Endothelial cell of umbilical vein (primary cell): ENCODE data around the gene DCLK1. TPM values are rescaled to one million over a fixed set of nuclear protein-coding genes. Genes with fewer than 3 reads are reported as not detected.

ENCODE experiments used
- BruUV-seq: library from RNA; stranded (reverse); fragments of 400-500 nt; replicated peaks from 2 replicates; lab custom pipeline; 2021; lab: Mats Ljungman, UMichigan
- CTCF ChIA-PET: fragments of 300-600, 350-600 bp; sonication (Branson Sonifier 250); formaldehyde crosslinking; loops from one replicate; lab custom pipeline; 2021; ENCODE audit warnings: antibody characterized with exemption, inconsistent platforms; lab: Charles Lee
- POLR2A ChIA-PET: fragments of 300-600, 350-600 bp; sonication (Branson Sonifier 250); formaldehyde crosslinking; loops from one replicate; lab custom pipeline; 2021; ENCODE audit warnings: antibody characterized with exemption, inconsistent platforms; lab: Charles Lee
- DNase-seq: peaks from one replicate; pipeline ENCODE4 v3.0.0-alpha.2; 2011; ENCODE audit warnings: low read depth, low spot score
- FAIRE-seq: peaks from 2 replicates; lab custom pipeline; 2011; peaks lifted over from hg19 to GRCh38; lab: Jason Lieb, UNC
- H2AFZ ChIP-seq: 2 replicates; pipeline ENCODE4 v1.6.0; 2012; ENCODE audit warnings: low read depth, low read length, control low read depth, inconsistent platforms
- H3K27ac ChIP-seq: 2 replicates; pipeline ENCODE4 v1.5.1; 2011; ENCODE audit warnings: low read depth, mild to moderate bottlenecking, control low read depth, low read length, moderate library complexity; ENCODE audit not compliant: insufficient read depth
- H3K27me3 ChIP-seq, 2 experiments: 2 replicates each; pipeline versions ENCODE4 v1.6.0 to v1.6.1; 2011; ENCODE audit warnings: low read length in 2 of 2, mixed read lengths in 1 of 2; ENCODE audit not compliant: control insufficient read depth in 2 of 2, insufficient read depth in 2 of 2
- H3K36me3 ChIP-seq, 2 experiments: 2 replicates in 1 of 2; 3 replicates in 1 of 2; pipeline ENCODE4 v1.5.1; 2011; ENCODE audit warnings: low read length in 2 of 2, mild to moderate bottlenecking in 1 of 2, moderate library complexity in 1 of 2; ENCODE audit not compliant: control insufficient read depth in 2 of 2, insufficient read depth in 2 of 2; ENCODE audit errors: extremely low read depth in 1 of 2
- H3K4me1 ChIP-seq: 3 replicates; pipeline ENCODE4 v1.5.1; 2011; ENCODE audit warnings: mild to moderate bottlenecking, low read length; ENCODE audit not compliant: control insufficient read depth, insufficient read depth; ENCODE audit errors: extremely low read depth
- H3K4me2 ChIP-seq: 2 replicates; pipeline ENCODE4 v1.6.1; 2011; ENCODE audit warnings: low read length, control low read depth, mixed read lengths; ENCODE audit not compliant: insufficient read depth
- H3K4me3 ChIP-seq, 3 experiments: fragments of 200-600 bp in 1 of 3; sonication (generic), shearing (Covaris generic) in 1 of 3; replicated peaks in 1 of 3; 2 replicates each; pipeline ENCODE4 v1.5.1; 2011 to 2016; ENCODE audit warnings: control low read depth in 3 of 3, low read length in 3 of 3, mild to moderate bottlenecking in 2 of 3, inconsistent platforms in 1 of 3, low read depth in 1 of 3, moderate library complexity in 1 of 3; ENCODE audit not compliant: insufficient read depth in 1 of 3
- H3K79me2 ChIP-seq: 2 replicates; pipeline ENCODE4 v1.6.0; 2012; ENCODE audit warnings: low read length, inconsistent platforms; ENCODE audit not compliant: control insufficient read depth, insufficient read depth
- H3K9ac ChIP-seq: replicated peaks from 2 replicates; pipeline ENCODE3; 2011; ENCODE audit warnings: low read length, control low read depth; ENCODE audit not compliant: insufficient read depth; ENCODE audit errors: extremely low read depth
- H3K9me1 ChIP-seq: replicated peaks from 3 replicates; pipeline ENCODE4 v1.6.0; 2011; ENCODE audit warnings: mild to moderate bottlenecking, low read length; ENCODE audit not compliant: control insufficient read depth, insufficient read depth; ENCODE audit errors: extremely low read depth
- H3K9me3 ChIP-seq: replicated peaks from 2 replicates; pipeline ENCODE4 v1.5.1; 2012; ENCODE audit warnings: low read length, inconsistent platforms; ENCODE audit not compliant: control insufficient read depth, insufficient read depth
- H4K20me1 ChIP-seq: replicated peaks from 2 replicates; pipeline ENCODE3; 2011; ENCODE audit warnings: mild to moderate bottlenecking, low read length; ENCODE audit not compliant: control insufficient read depth, insufficient read depth; ENCODE audit errors: extremely low read depth
- EZH2 ChIP-seq: IDR thresholded peaks from 2 replicates; pipeline ENCODE4 v1.6.1; 2012; ENCODE audit warnings: borderline replicate concordance, low read depth, mild to moderate bottlenecking, moderate library complexity, low read length, inconsistent platforms; ENCODE audit not compliant: severe bottlenecking
- FOS ChIP-seq: IDR thresholded peaks from 2 replicates; pipeline ENCODE4 v1.6.1; 2011; ENCODE audit warnings: mild to moderate bottlenecking, low read length, moderate library complexity, borderline replicate concordance; ENCODE audit not compliant: insufficient read depth
- GATA2 ChIP-seq: IDR thresholded peaks from 2 replicates; pipeline ENCODE4 v1.7.0; 2011; ENCODE audit warnings: low read depth, mild to moderate bottlenecking, moderate library complexity, mixed read lengths, low read length; ENCODE audit not compliant: insufficient read length, insufficient read depth
- JUN ChIP-seq: IDR thresholded peaks from 2 replicates; pipeline ENCODE4 v1.6.1; 2011; ENCODE audit warnings: borderline replicate concordance, low read depth; ENCODE audit not compliant: insufficient read length, insufficient read depth
- dilution Hi-C: fragments of 300-500 bp; cut with MboI; formaldehyde crosslinking; loops from one replicate; pipeline ENCODE4 v1.15.0; 2019; ENCODE audit warnings: low sequenced_read_pairs; ENCODE audit not compliant: extremely low pct_ligation_motif_present
- intact Hi-C: fragments of 100-400 bp; cut with micrococcal nuclease; formaldehyde crosslinking; loops from one replicate; pipeline ENCODE4 v1.10.0; 2022
- polyA plus RNA-seq, 4 experiments: library from polyadenylated mRNA; depleted of rRNA in 3 of 4; stranded (reverse) in 3 of 4; unstranded in 1 of 4; fragments of >200 nt; gene quantifications; 2 replicates each; pipeline versions ENCODE4 v1.2.1 to v1.2.3, GENCODE V29; 2011 to 2012; ENCODE audit warnings: missing spikeins in 1 of 4
- total RNA-seq: library from RNA; stranded (reverse); gene quantifications from 2 replicates; pipeline ENCODE4 v1.2.3, GENCODE V29; 2021
- TF ChIP-seq, protein P1 (sequence below): IDR thresholded peaks from 2 replicates; pipeline ENCODE4 v1.6.1; 2011; ENCODE audit not compliant: insufficient read depth, insufficient read length

The DCLK1 gene
- total and polyA plus RNA-seq, 2 donors (not counting 3 experiments of a cell fraction or from before 2014, with no cell fraction given), result 0.28 to 3.9 TPM

DNA sequence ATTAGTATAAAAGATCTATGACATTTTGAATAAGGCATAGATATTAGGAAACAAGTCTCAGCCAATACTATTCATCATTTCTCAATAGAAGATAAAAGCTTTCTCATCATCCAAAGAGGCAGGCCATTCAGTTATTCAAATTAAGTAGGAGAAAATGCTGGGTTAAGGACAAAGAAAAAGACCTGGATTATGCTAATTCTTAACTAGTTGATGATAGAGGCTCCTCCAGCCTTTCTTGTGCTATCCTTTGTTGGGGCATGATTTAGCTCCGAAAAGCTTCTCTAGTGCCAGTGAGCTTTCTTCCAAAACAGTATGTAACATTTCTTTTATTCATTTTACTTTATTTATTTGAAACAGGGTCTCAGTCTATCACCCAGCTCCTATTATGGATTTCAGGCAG is 223.0 kb downstream of the DCLK1 start:
- DNase-seq, result no peak

DNA sequence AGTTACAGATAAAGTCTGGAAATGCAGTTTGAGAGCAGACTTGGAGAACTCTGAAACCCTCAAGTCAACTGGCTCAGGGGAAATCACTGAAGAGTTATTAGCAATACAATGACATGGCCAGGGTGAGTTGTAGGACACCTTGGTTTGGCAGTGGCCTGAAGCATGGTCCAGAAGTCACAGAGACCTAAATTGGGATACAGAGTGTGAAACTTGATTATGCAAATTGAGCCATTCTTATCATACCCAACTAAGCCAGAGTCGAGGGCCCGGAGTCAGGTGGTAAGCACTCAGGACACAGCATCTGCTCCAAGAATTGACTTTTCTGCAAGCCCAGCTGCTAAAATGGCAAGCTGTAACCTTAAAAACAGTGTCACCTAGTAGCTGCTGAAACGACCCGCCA is 224.5 kb downstream of the DCLK1 start:
- Histone ChIP-seq H3K9me1 (no peaks in the 10 kb centered on the region), H3K4me1 (no peaks in the 10 kb centered on the region), H2AFZ (no peak overlapping the region), H4K20me1 (no peaks in the 10 kb centered on the region), H3K79me2 (no peaks in the 10 kb centered on the region), H3K4me3 (no peak overlapping the region), H3K9me3 (no peaks in the 10 kb centered on the region), H3K27me3 (no peaks in the 10 kb centered on the region), H3K27ac (no peak overlapping the region), H3K9ac (no peak overlapping the region), H3K4me2 (no peak overlapping the region), H3K36me3 (no peaks in the 10 kb centered on the region)
- DNase-seq (no peak), FAIRE-seq (no peak)
- POLR2A ChIA-PET, result no interaction called here
- BruUV-seq, result no TSS peak
- intact Hi-C loops (no loop called here), dilution Hi-C loops (no loop called here)
- CTCF ChIA-PET, result no interaction called here
- TF ChIP-seq, protein P1, sequence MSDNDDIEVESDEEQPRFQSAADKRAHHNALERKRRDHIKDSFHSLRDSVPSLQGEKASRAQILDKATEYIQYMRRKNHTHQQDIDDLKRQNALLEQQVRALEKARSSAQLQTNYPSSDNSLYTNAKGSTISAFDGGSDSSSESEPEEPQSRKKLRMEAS, result no peak

More for the DNA sequence above, 223.0 kb downstream of the DCLK1 start:
- Histone ChIP-seq H3K4me1 (no peaks in the 10 kb centered on the region), H3K9me1 (no peaks in the 10 kb centered on the region), H3K27me3 (no peaks in the 10 kb centered on the region), H3K27ac (no peak overlapping the region), H3K4me3 (no peak overlapping the region), H4K20me1 (no peaks in the 10 kb centered on the region), H3K36me3 (no peaks in the 10 kb centered on the region), H3K9me3 (no peaks in the 10 kb centered on the region), H3K9ac (no peak overlapping the region), H3K79me2 (no peaks in the 10 kb centered on the region), H3K4me2 (no peak overlapping the region), H2AFZ (no peak overlapping the region)
- TF ChIP-seq JUN (no peak), EZH2 (no peak), GATA2 (no peak), FOS (no peak)
- no TSS peak for BruUV-seq
- intact Hi-C loops (no loop called here), dilution Hi-C loops (no loop called here)
- CTCF ChIA-PET, result interaction anchor here (1.6 kb wide), 1 partner anchor 90 kb away, joined by 3 read pairs; no protein-coding TSS in a partner anchor
- FAIRE-seq, result no peak
- POLR2A ChIA-PET, result no interaction called here
